Hepatocyte (in vitro differentiated cells): ENCODE measurements around the gene PDZD8.

Experiments
- EZH2phosphoT487 ChIP-seq: fragments of 200-600 bp; sonication (generic); IDR thresholded peaks from one replicate; pipeline ENCODE4 v1.6.1; 2018; ENCODE audit warnings: antibody characterized with exemption, mild to moderate bottlenecking, low read depth, moderate library complexity; ENCODE audit not compliant: unreplicated experiment, severe bottlenecking
- TF ChIP-seq, protein P1 (sequence below): fragments of 200-600 bp; sonication (generic); IDR thresholded peaks from 2 replicates; pipeline ENCODE4 v1.5.1; 2016; ENCODE audit warnings: antibody characterized with exemption, mild to moderate bottlenecking; ENCODE audit not compliant: poor library complexity

DNA sequence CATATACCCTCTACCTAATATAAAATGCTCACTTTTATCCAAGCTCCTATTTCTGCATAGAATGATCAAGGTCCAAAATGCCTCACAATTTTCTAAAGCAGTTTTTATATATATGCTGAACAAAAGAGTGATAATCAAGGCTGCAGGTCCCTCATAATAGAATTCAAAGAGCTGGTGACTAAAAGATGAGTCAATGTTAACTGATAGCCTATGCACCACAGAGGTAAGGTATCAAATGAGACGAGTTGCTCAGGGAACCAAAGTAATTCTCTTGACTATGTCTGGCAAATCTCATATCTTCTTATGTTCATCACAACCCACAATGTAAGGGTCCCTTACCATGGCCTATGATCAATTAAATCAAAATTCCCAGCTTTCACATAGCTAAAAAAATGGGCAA lies 15.2 kb downstream of the PDZD8 start:
- TF ChIP-seq, protein P1, sequence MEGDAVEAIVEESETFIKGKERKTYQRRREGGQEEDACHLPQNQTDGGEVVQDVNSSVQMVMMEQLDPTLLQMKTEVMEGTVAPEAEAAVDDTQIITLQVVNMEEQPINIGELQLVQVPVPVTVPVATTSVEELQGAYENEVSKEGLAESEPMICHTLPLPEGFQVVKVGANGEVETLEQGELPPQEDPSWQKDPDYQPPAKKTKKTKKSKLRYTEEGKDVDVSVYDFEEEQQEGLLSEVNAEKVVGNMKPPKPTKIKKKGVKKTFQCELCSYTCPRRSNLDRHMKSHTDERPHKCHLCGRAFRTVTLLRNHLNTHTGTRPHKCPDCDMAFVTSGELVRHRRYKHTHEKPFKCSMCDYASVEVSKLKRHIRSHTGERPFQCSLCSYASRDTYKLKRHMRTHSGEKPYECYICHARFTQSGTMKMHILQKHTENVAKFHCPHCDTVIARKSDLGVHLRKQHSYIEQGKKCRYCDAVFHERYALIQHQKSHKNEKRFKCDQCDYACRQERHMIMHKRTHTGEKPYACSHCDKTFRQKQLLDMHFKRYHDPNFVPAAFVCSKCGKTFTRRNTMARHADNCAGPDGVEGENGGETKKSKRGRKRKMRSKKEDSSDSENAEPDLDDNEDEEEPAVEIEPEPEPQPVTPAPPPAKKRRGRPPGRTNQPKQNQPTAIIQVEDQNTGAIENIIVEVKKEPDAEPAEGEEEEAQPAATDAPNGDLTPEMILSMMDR: no peak
- TF ChIP-seq EZH2phosphoT487: no peak
